ENCODE measurements around the gene SORCS2. TPM values are rescaled to one million over a fixed set of nuclear protein-coding genes. Genes with fewer than 3 reads are reported as not detected.

SORCS2 gene
- total RNA-seq, 4 donors from 2014 or later, result 0.19 to 0.85 (median 0.66) TPM

GRCh38 chr4:7710126-7710525 is 517.8 kb downstream of the SORCS2 start:
- TF ChIP-seq, protein P1, sequence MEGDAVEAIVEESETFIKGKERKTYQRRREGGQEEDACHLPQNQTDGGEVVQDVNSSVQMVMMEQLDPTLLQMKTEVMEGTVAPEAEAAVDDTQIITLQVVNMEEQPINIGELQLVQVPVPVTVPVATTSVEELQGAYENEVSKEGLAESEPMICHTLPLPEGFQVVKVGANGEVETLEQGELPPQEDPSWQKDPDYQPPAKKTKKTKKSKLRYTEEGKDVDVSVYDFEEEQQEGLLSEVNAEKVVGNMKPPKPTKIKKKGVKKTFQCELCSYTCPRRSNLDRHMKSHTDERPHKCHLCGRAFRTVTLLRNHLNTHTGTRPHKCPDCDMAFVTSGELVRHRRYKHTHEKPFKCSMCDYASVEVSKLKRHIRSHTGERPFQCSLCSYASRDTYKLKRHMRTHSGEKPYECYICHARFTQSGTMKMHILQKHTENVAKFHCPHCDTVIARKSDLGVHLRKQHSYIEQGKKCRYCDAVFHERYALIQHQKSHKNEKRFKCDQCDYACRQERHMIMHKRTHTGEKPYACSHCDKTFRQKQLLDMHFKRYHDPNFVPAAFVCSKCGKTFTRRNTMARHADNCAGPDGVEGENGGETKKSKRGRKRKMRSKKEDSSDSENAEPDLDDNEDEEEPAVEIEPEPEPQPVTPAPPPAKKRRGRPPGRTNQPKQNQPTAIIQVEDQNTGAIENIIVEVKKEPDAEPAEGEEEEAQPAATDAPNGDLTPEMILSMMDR (IDR thresholded peaks at IDR 0.05; ENCODE audit: low read depth), result no peak

DNA sequence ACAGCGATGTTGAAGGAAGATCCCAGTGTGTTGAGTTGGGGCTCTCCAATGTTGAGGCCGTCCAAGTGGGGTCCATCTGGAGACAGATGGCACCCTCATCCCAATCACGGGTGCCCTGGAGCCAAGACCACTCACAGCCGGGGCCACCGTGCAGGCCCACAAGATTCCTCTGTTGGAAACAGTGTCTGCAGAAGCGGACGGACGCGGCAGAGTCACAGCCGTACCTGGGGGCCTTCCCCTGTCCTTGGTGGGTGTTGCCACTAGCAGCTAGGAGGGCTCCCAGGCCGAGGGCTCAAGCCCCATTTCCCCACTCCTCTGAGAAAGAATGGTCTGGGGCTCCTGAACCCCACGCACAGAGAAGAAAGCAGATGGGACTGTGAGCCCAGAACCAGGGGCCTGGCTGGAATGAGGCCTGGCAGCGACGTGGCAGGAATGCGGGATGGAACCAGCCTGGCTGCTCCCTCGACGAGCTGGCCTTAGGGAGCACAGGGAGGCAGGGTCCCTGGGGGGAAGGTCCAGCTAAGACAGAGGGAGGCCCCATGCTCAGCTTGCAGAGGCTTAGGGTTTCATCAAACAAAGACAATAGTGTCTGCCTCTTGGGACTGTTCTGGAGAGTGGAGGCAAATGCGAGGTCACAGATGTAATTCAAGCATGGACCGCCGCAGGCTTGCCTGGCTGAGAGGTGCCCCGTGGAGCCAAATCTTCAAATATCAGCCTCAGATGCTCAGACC is 518.4 kb downstream of the SORCS2 start:
- TF ChIP-seq, protein P1 (IDR thresholded peaks at IDR 0.05; ENCODE audit: low read depth), result no peak

GRCh38 chr4:7711307-7711963 is 519.1 kb downstream of the SORCS2 start:
- TF ChIP-seq, protein P1 (IDR thresholded peaks at IDR 0.05; ENCODE audit: low read depth), result no peak

DNA sequence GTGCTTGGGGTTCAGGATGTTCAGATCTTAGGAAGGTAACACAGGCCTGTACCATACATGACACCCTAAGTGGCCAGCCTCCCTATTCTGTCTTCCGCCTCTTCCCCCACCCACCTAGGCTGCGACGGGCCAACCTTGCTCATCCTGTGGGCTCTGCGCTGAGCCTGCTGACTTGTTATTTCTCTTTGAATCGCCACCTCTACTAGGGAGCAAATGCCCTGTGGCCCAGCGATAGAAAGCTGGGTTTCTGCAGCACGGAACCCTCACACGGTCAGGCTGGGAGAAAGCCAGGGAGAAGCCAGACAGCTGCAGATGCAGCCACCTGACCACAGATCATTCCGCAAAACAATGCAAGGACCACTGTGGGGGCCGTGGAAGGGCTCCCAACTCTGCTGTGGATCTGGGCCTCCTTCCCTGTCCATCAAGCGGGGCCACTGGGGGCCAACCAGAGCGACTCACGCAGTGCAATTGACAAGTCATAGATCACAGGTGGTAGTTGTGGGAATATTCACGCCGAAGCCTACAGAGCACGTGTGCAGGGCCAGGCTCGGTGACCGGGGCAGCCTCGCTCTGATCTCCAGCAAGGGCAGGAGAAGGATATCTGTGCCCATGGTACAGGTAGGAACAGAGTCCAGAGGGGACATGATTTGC is 519.8 kb downstream of the SORCS2 start:
- TF ChIP-seq, protein P1 (IDR thresholded peaks at IDR 0.05; ENCODE audit: low read depth), result no peak

DNA sequence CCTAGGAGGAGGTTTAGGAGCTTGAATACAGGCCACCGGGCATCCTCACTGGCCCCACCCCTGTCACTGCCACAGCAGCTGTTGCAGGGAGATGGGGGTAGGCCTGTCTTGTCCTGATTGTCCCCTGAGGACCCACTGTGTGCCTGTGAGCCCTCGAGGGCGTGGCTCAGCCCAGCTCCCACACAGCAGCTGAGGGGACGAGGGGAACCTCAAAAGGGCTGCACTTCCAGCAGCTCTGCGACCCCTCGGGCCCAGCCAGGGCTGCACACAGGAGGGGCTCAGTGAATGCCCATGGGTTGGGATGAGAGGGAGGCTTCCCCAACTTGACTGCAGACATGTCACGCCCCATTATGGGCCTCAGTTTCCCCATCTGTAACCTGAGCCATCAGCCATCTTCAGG is 521.4 kb downstream of the SORCS2 start:
- TF ChIP-seq, protein P1 (IDR thresholded peaks at IDR 0.05; ENCODE audit: low read depth), result no peak

DNA sequence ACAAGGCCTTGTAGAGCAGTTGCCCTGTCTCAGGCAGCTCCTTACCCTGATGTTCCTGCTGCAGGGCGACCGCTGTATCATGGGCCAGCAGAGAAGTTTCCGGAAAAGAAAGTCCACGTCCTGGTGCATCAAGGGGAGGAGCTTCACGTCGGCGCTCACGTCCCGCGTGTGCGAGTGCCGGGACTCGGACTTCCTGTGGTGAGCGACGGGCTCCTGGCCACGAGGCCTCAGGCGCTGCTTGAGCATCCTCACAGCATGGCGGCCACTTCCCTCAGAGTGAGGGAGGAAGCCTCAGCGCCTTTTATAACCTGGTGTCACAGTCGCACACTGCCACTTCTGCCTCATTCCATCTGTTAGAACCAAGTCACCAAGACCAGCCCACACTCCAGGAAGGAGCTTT is 521.8 kb downstream of the SORCS2 start:
- TF ChIP-seq, protein P1 (IDR thresholded peaks at IDR 0.05; ENCODE audit: low read depth), result no peak

DNA sequence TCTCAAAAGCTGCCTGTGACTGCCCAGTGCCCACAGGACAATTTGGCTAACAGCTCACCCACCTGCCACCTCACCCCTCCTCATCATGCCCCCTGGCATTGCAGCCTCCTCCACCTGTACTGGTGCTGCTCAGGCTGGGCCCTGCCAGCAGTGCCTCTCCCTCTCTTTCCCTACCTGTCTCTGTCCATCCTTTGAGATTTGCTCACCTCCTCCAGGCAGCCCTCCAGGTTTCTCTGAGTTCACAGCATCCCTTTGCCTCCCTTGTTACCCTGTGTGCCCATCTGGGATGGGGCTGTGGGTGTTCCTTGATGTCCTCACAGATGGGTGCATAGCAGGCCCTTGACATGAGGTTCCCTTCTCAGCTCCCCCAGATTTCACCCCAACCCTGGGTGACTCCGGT is 522.4 kb downstream of the SORCS2 start:
- TF ChIP-seq, protein P1 (IDR thresholded peaks at IDR 0.05; ENCODE audit: low read depth), result no peak
